Aortic smooth muscle cell (primary cell): Measurements from ENCODE around the gene STYXL2. TPM values are rescaled to one million over a fixed set of nuclear protein-coding genes. Genes with fewer than 3 reads are reported as not detected.

ENCODE experiments used
- total RNA-seq: library from RNA; depleted of rRNA; stranded (reverse); fragments of >200 nt; gene quantifications from 2 replicates; pipeline ENCODE4 v1.2.3, GENCODE V29; 2014

Gene STYXL2
- under 0.01 TPM in 1 of 2 replicates, not detected in the other for total RNA-seq

GRCh38 chr1:167093846-167094516 is at the start of gene STYXL2:
Gene STYXL2 (plus strand): TSS chr1:167094075. CDS start chr1:167094850, 775 bp downstream.

GRCh38 chr1:167090314-167090942 is 3.4 kb upstream of the STYXL2 start, which contains the start of gene GPA33:
Gene GPA33 (minus strand): TSS chr1:167090377. CDS start chr1:167090287, 90 bp downstream.

Other genes with a start within 250 kb of the STYXL2 start
- gene TADA1, start 217.8 kb upstream of the STYXL2 start, total RNA-seq: 8.0 and 8.3 TPM in 2 replicates
- gene ILDR2, start 118.5 kb upstream of the STYXL2 start, total RNA-seq: under 0.01 TPM in 1 of 2 replicates, not detected in the other
- not detected in 2 replicates for gene MAEL, start 104.8 kb upstream of the STYXL2 start, total RNA-seq
- not detected in 2 replicates for gene GPA33, start 3.7 kb upstream of the STYXL2 start, total RNA-seq
- gene POU2F1, start 126.8 kb downstream of the STYXL2 start, total RNA-seq: 4.0 and 5.3 TPM in 2 replicates